Neural cell (in vitro differentiated cells): ENCODE results near the gene GALNT16. TPM values are rescaled to one million over a fixed set of nuclear protein-coding genes. Genes with fewer than 3 reads are reported as not detected.

Experiments
- H2AFZ ChIP-seq: fragments of 200-600, 300-800 bp; sonication (generic), shearing (Covaris generic); 2 replicates; pipeline ENCODE4 v1.6.0; 2014; ENCODE audit warnings: low read depth, mild to moderate bottlenecking, antibody characterized with exemption, low read length, moderate library complexity
- H3F3A ChIP-seq: fragments of 200-600 bp; shearing (Covaris generic); 2 replicates; pipeline ENCODE4 v1.6.1; 2016; ENCODE audit warnings: mild to moderate bottlenecking, moderate library complexity, mixed read lengths, antibody characterized with exemption, low read length; ENCODE audit not compliant: insufficient read depth, poor library complexity, severe bottlenecking
- H3K27ac ChIP-seq: fragments of 200-600, 300-800 bp; sonication (generic), shearing (Covaris generic); 2 replicates; pipeline ENCODE4 v1.5.1; 2014; ENCODE audit warnings: mild to moderate bottlenecking, low read length, moderate library complexity
- H3K27me3 ChIP-seq: fragments of 300-800, 200-600 bp; sonication (generic), shearing (Covaris generic); 2 replicates; pipeline ENCODE4 v1.6.0; 2014; ENCODE audit warnings: mild to moderate bottlenecking, low read depth, low read length, moderate library complexity; ENCODE audit not compliant: insufficient read depth
- H3K36me3 ChIP-seq: fragments of 300-800, 200-600 bp; sonication (generic), shearing (Covaris generic); 2 replicates; pipeline ENCODE4 v1.5.1; 2014; ENCODE audit warnings: mild to moderate bottlenecking, antibody characterized with exemption, low read length, moderate library complexity; ENCODE audit not compliant: insufficient read depth
- H3K4me2 ChIP-seq: fragments of 300-800, 200-600 bp; sonication (generic), shearing (Covaris generic); 2 replicates; pipeline ENCODE4 v1.6.0; 2014; ENCODE audit warnings: mild to moderate bottlenecking, low read length
- H3K4me3 ChIP-seq: fragments of 300-800, 200-600 bp; sonication (generic), shearing (Covaris generic); 2 replicates; pipeline ENCODE4 v1.5.1; 2014; ENCODE audit warnings: mild to moderate bottlenecking, low read length, moderate library complexity
- H3K79me2 ChIP-seq: fragments of 200-600 bp; shearing (Covaris generic); replicated peaks from 2 replicates; pipeline ENCODE4 v1.6.0; 2014; ENCODE audit warnings: mild to moderate bottlenecking, low read length, moderate library complexity; ENCODE audit not compliant: insufficient read depth
- H3K9ac ChIP-seq: fragments of 300-800, 200-600 bp; sonication (generic), shearing (Covaris generic); 2 replicates; pipeline ENCODE4 v1.6.1; 2016; ENCODE audit warnings: mild to moderate bottlenecking, low read length, mixed read lengths
- H3K9me2 ChIP-seq: fragments of 200-600 bp; shearing (Covaris generic); 2 replicates; pipeline ENCODE4 v1.6.1; 2016; ENCODE audit warnings: mild to moderate bottlenecking, low read length, mixed read lengths; ENCODE audit not compliant: insufficient read depth
- H3K9me3 ChIP-seq: fragments of 200-600, 300-800 bp; sonication (generic), shearing (Covaris generic); 2 replicates; pipeline ENCODE4 v1.6.1; 2016; ENCODE audit warnings: mild to moderate bottlenecking, mixed run types, low read length, moderate library complexity, mixed read lengths
- H4K20me1 ChIP-seq: fragments of 200-600 bp; shearing (Covaris generic); 2 replicates; pipeline ENCODE4 v1.6.1; 2016; ENCODE audit warnings: mild to moderate bottlenecking, mixed run types; ENCODE audit not compliant: insufficient read depth
- EP300 ChIP-seq: fragments of 450-650 bp; conservative IDR thresholded peaks from 2 replicates; pipeline ENCODE4 v1.6.1; 2014; ENCODE audit warnings: antibody characterized with exemption, mild to moderate bottlenecking, moderate library complexity; ENCODE audit not compliant: poor library complexity, severe bottlenecking
- EZH2 ChIP-seq: fragments of 200-600, 300-800 bp; shearing (Covaris generic), sonication (generic); IDR thresholded peaks from 2 replicates; pipeline ENCODE4 v1.6.1; 2014; ENCODE audit warnings: antibody characterized with exemption, low read length, borderline replicate concordance, mild to moderate bottlenecking; ENCODE audit not compliant: insufficient read depth, poor library complexity, severe bottlenecking
- MXI1 ChIP-seq: fragments of 450-650 bp; conservative IDR thresholded peaks from 2 replicates; pipeline ENCODE4 v1.6.1; 2014; ENCODE audit warnings: antibody characterized with exemption, mild to moderate bottlenecking; ENCODE audit not compliant: poor library complexity, severe bottlenecking
- POLR2AphosphoS5 ChIP-seq: IDR thresholded peaks from 2 replicates; pipeline ENCODE4 v1.6.1; 2012
- RAD21 ChIP-seq: fragments of 450-650 bp; conservative IDR thresholded peaks from 2 replicates; pipeline ENCODE4 v1.6.1; 2014; ENCODE audit warnings: antibody characterized with exemption, mild to moderate bottlenecking, moderate library complexity
- SMC3 ChIP-seq: fragments of 450-650 bp; conservative IDR thresholded peaks from 2 replicates; pipeline ENCODE4 v1.6.1; 2014; ENCODE audit warnings: antibody characterized with exemption, mild to moderate bottlenecking, moderate library complexity; ENCODE audit not compliant: poor library complexity
- TAF1 ChIP-seq: IDR thresholded peaks from 2 replicates; pipeline ENCODE4 v1.6.1; 2012; ENCODE audit warnings: low read depth
- polyA plus RNA-seq: library from polyadenylated mRNA; depleted of rRNA; stranded (reverse); fragments of >200 nt; gene quantifications from 2 replicates; pipeline ENCODE4 v1.2.3, GENCODE V29; 2014
- TF ChIP-seq, protein P1 (sequence below): IDR thresholded peaks from 2 replicates; pipeline ENCODE4 v1.6.1; 2012; ENCODE audit warnings: borderline replicate concordance
- TF ChIP-seq, protein P2 (sequence below): fragments of 450-650 bp; IDR thresholded peaks from 2 replicates; pipeline ENCODE4 v1.5.1; 2014; ENCODE audit warnings: antibody characterized with exemption, mild to moderate bottlenecking, moderate library complexity; ENCODE audit not compliant: poor library complexity, severe bottlenecking

Gene GALNT16
- polyA plus RNA-seq, 1 donor from 2014 or later, result 23.8 TPM

DNA sequence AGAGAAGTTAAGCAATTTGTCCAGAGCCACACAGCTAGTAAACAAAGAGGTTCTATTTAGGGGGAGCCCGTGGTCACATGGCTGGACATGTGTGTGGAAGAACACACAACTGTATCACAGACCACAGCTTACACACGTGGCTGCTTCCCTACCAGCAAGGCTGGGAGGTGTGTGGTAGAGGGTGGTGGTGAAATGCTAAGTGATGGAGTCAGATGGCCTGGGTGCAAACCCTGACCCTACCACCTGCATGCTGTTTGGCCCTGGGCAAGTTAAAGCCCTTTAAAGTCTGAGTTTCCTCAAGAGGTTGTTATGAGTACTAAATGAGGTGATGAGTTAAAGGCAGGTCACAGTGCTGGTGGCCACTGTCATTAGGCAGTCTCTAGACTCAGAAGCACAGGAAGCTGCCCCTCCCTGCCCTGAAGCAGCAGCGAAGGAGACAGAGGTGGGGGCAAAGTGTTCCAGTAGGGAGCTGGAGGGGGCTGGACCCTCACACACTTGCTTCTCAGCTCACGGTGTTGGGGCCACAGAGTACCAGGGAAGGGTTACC lies 73.9 kb downstream of the GALNT16 start:
- Histone ChIP-seq H2AFZ (no peak overlapping the region), H3K9me2 (no peaks in the 10 kb centered on the region), H3K9ac (no peak overlapping the region), H3K4me2 (no peak overlapping the region), H3K4me3 (no peak overlapping the region), H3K79me2 (no peaks in the 10 kb centered on the region), H3K27ac (no peak overlapping the region), H3K27me3 (no peaks in the 10 kb centered on the region), H4K20me1 (no peaks in the 10 kb centered on the region), H3F3A (no peaks in the 10 kb centered on the region), H3K9me3 (no peaks in the 10 kb centered on the region), H3K36me3 (peaks cover 4% of the 10 kb centered on the region)
- TF ChIP-seq EZH2, result no peak
- TF ChIP-seq, protein P1, sequence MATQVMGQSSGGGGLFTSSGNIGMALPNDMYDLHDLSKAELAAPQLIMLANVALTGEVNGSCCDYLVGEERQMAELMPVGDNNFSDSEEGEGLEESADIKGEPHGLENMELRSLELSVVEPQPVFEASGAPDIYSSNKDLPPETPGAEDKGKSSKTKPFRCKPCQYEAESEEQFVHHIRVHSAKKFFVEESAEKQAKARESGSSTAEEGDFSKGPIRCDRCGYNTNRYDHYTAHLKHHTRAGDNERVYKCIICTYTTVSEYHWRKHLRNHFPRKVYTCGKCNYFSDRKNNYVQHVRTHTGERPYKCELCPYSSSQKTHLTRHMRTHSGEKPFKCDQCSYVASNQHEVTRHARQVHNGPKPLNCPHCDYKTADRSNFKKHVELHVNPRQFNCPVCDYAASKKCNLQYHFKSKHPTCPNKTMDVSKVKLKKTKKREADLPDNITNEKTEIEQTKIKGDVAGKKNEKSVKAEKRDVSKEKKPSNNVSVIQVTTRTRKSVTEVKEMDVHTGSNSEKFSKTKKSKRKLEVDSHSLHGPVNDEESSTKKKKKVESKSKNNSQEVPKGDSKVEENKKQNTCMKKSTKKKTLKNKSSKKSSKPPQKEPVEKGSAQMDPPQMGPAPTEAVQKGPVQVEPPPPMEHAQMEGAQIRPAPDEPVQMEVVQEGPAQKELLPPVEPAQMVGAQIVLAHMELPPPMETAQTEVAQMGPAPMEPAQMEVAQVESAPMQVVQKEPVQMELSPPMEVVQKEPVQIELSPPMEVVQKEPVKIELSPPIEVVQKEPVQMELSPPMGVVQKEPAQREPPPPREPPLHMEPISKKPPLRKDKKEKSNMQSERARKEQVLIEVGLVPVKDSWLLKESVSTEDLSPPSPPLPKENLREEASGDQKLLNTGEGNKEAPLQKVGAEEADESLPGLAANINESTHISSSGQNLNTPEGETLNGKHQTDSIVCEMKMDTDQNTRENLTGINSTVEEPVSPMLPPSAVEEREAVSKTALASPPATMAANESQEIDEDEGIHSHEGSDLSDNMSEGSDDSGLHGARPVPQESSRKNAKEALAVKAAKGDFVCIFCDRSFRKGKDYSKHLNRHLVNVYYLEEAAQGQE, result no peak
- TF ChIP-seq POLR2AphosphoS5, result no peak
- TF ChIP-seq EP300, result no peak
- TF ChIP-seq SMC3, result no peak
- TF ChIP-seq, protein P2, sequence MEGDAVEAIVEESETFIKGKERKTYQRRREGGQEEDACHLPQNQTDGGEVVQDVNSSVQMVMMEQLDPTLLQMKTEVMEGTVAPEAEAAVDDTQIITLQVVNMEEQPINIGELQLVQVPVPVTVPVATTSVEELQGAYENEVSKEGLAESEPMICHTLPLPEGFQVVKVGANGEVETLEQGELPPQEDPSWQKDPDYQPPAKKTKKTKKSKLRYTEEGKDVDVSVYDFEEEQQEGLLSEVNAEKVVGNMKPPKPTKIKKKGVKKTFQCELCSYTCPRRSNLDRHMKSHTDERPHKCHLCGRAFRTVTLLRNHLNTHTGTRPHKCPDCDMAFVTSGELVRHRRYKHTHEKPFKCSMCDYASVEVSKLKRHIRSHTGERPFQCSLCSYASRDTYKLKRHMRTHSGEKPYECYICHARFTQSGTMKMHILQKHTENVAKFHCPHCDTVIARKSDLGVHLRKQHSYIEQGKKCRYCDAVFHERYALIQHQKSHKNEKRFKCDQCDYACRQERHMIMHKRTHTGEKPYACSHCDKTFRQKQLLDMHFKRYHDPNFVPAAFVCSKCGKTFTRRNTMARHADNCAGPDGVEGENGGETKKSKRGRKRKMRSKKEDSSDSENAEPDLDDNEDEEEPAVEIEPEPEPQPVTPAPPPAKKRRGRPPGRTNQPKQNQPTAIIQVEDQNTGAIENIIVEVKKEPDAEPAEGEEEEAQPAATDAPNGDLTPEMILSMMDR, result no peak
- TF ChIP-seq TAF1, result no peak
- TF ChIP-seq MXI1, result no peak
- no peak for TF ChIP-seq RAD21

DNA sequence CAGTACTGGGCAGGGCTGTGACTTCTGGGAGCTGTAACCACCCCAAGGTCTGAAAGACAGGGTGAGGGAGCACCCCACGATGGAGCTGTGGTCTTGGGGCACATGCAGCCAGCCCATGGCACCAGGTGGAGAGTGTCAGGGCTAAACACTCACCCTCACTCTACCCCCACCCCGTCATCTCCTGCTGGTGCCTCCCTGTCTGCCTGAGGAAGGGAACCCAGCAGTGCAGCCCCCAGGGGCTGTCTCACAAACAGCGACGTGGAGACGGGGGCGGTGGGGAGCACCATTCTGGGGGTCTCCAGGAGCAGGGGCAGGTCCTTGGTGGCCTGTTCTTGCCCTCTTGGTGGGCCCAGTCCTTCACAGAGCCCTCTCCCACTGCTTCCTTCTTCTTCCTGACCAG lies 74.6 kb downstream of the GALNT16 start:
- peaks cover 4% of the 10 kb centered on the region for H3K36me3 ChIP-seq
- no peak overlapping the region for H2AFZ ChIP-seq
- no peaks in the 10 kb centered on the region for H3K9me3 ChIP-seq
- H3F3A ChIP-seq, result no peaks in the 10 kb centered on the region
- H3K9me2 ChIP-seq, result no peaks in the 10 kb centered on the region
- H3K27ac ChIP-seq, result no peak overlapping the region
- no peaks in the 10 kb centered on the region for H4K20me1 ChIP-seq
- H3K27me3 ChIP-seq, result no peaks in the 10 kb centered on the region
- no peaks in the 10 kb centered on the region for H3K79me2 ChIP-seq
- no peak overlapping the region for H3K9ac ChIP-seq
- no peak overlapping the region for H3K4me3 ChIP-seq
- TF ChIP-seq, protein P2, result no peak
- TF ChIP-seq MXI1 (no peak), SMC3 (no peak), POLR2AphosphoS5 (no peak)
- TF ChIP-seq, protein P1, result no peak
- no peak overlapping the region for H3K4me2 ChIP-seq
